Left forelimb (tissue), 1 donor: ENCODE data around the gene DOCK3.

Experiments
- DNase-seq: peaks from one replicate; pipeline ENCODE4 v3.0.0-alpha.2; 2018; ENCODE audit warnings: low spot score

Gene DOCK3

GRCh38 chr3:50674349-50675178 lies at the start of gene DOCK3:
Gene DOCK3, plus strand, starts transcription at chr3:50674927. Its CDS starts 337 bp downstream, at chr3:50675264.
- DNase-seq = peak; percentile 71

- no peak for DNase-seq
These were observed 49.2 kb upstream of the DOCK3 start for GRCh38 chr3:50625231-50626182.

- DNase-seq = no peak
These were observed 48.3 kb upstream of the DOCK3 start for GRCh38 chr3:50626401-50626800.

GRCh38 chr3:50627407-50628051 lies 47.2 kb upstream of the DOCK3 start:
- no peak for DNase-seq

GRCh38 chr3:50628601-50629000 lies 46.1 kb upstream of the DOCK3 start:
- DNase-seq = no peak

- DNase-seq = no peak
These were observed 44.3 kb upstream of the DOCK3 start for GRCh38 chr3:50630394-50630793.

GRCh38 chr3:50630877-50631276 lies 43.9 kb upstream of the DOCK3 start:
- no peak for DNase-seq

GRCh38 chr3:50632450-50632849 lies 42.3 kb upstream of the DOCK3 start:
- DNase-seq = no peak

GRCh38 chr3:50633230-50633790 lies 41.4 kb upstream of the DOCK3 start:
- no peak for DNase-seq

- no peak for DNase-seq
These were observed 39.7 kb upstream of the DOCK3 start for GRCh38 chr3:50635066-50635465.

- no peak for DNase-seq
These were observed 37.7 kb upstream of the DOCK3 start for GRCh38 chr3:50637011-50637410.

- DNase-seq = no peak
These were observed 36.8 kb upstream of the DOCK3 start for GRCh38 chr3:50637945-50638344.

GRCh38 chr3:50639055-50639494 lies 35.7 kb upstream of the DOCK3 start:
- DNase-seq = no peak

- no peak for DNase-seq
These were observed 32.3 kb upstream of the DOCK3 start for GRCh38 chr3:50642382-50642781.

- no peak for DNase-seq
These were observed 30.2 kb upstream of the DOCK3 start for GRCh38 chr3:50644561-50644960.

GRCh38 chr3:50645378-50645777 lies 29.3 kb upstream of the DOCK3 start:
- DNase-seq = no peak

GRCh38 chr3:50648313-50648712 lies 26.4 kb upstream of the DOCK3 start:
- DNase-seq = no peak

GRCh38 chr3:50648944-50649343 lies 25.8 kb upstream of the DOCK3 start:
- DNase-seq = no peak

- no peak for DNase-seq
These were observed 25.2 kb upstream of the DOCK3 start for GRCh38 chr3:50649451-50649931.

- no peak for DNase-seq
These were observed 24.7 kb upstream of the DOCK3 start for GRCh38 chr3:50650018-50650417.

- DNase-seq = no peak
These were observed 23.3 kb upstream of the DOCK3 start for GRCh38 chr3:50651445-50651844.
